Mesothelial cell of epicardium (in vitro differentiated cells): ENCODE measurements around the gene ADGRV1. TPM values are rescaled to one million over a fixed set of nuclear protein-coding genes. Genes with fewer than 3 reads are reported as not detected.

Source experiments
- DNase-seq, 2 experiments: peaks; one replicate each; pipeline ENCODE4 v3.0.0; 2021; ENCODE audit warnings: low spot score in 2 of 2; ENCODE audit not compliant: unreplicated experiment in 2 of 2
- H3K27ac Mint-ChIP-seq: 2 replicates; pipeline ENCODE4 v1.8.0; 2021; ENCODE audit warnings: mixed read lengths
- H3K27me3 Mint-ChIP-seq: 2 replicates; pipeline ENCODE4 v1.8.0; 2021; ENCODE audit warnings: low read depth, mixed read lengths
- H3K36me3 Mint-ChIP-seq: 2 replicates; pipeline ENCODE4 v1.8.0; 2021; ENCODE audit warnings: mixed read lengths
- H3K4me1 Mint-ChIP-seq: 2 replicates; pipeline ENCODE4 v1.8.0; 2021; ENCODE audit warnings: mixed read lengths
- H3K4me3 Mint-ChIP-seq: 2 replicates; pipeline ENCODE4 v1.8.0; 2021; ENCODE audit warnings: mild to moderate bottlenecking, moderate library complexity, mixed read lengths
- H3K9me3 Mint-ChIP-seq: 2 replicates; pipeline ENCODE4 v1.8.0; 2021; ENCODE audit warnings: mixed read lengths
- CTCF ChIP-seq: fragments of 200-600 bp; sonication (generic); IDR thresholded peaks from one replicate; pipeline ENCODE4 v1.5.0; 2021; ENCODE audit warnings: antibody characterized with exemption; ENCODE audit not compliant: unreplicated experiment
- total RNA-seq: library from RNA; stranded (reverse); gene quantifications from 3 replicates; pipeline ENCODE4 v1.2.1, GENCODE V29; 2021

The ADGRV1 gene
- total RNA-seq, 1 donor from 2014 or later: 25.4 TPM

- TF ChIP-seq CTCF: no peak
- Mint-ChIP-seq H3K27ac (no peak overlapping the region), H3K4me3 (no peak overlapping the region), H3K4me1 (peaks cover 4% of the 10 kb centered on the region), H3K36me3 (peaks cover 11% of the 10 kb centered on the region), H3K9me3 (peaks cover 28% of the 10 kb centered on the region), H3K27me3 (no peaks in the 10 kb centered on the region)
- DNase-seq: no peak
Observed at GRCh38 chr5:91016322-91016721, 457.7 kb downstream of the ADGRV1 start.

- Mint-ChIP-seq H3K4me1 (peaks cover 4% of the 10 kb centered on the region), H3K27ac (no peak overlapping the region), H3K9me3 (peaks cover 28% of the 10 kb centered on the region), H3K36me3 (peaks cover 11% of the 10 kb centered on the region), H3K27me3 (no peaks in the 10 kb centered on the region), H3K4me3 (no peak overlapping the region)
- no peak for TF ChIP-seq CTCF
- DNase-seq: no peak
Observed at GRCh38 chr5:91016954-91017700, 458.5 kb downstream of the ADGRV1 start.

- Mint-ChIP-seq H3K27ac (no peak overlapping the region), H3K4me3 (no peak overlapping the region), H3K4me1 (peaks cover 7% of the 10 kb centered on the region), H3K9me3 (peaks cover 24% of the 10 kb centered on the region), H3K27me3 (no peaks in the 10 kb centered on the region), H3K36me3 (peaks cover 11% of the 10 kb centered on the region)
- DNase-seq: no peak
- no peak for TF ChIP-seq CTCF
Observed at GRCh38 chr5:91018200-91018599, 459.6 kb downstream of the ADGRV1 start.

- H3K27me3 Mint-ChIP-seq: no peaks in the 10 kb centered on the region
- H3K9me3 Mint-ChIP-seq: peaks cover 18% of the 10 kb centered on the region
- DNase-seq: no peak
- no peak overlapping the region for H3K4me3 Mint-ChIP-seq
- no peak for TF ChIP-seq CTCF
- no peak overlapping the region for H3K27ac Mint-ChIP-seq
- peaks cover 11% of the 10 kb centered on the region for H3K36me3 Mint-ChIP-seq
- peaks cover 7% of the 10 kb centered on the region for H3K4me1 Mint-ChIP-seq
Observed at GRCh38 chr5:91018712-91019371, 460.2 kb downstream of the ADGRV1 start.

GRCh38 chr5:91020065-91020800 lies 461.6 kb downstream of the ADGRV1 start:
- Mint-ChIP-seq H3K4me1 (peaks cover 11% of the 10 kb centered on the region), H3K36me3 (peaks cover under 1% of the 10 kb centered on the region), H3K27ac (no peak overlapping the region), H3K9me3 (peaks cover 7% of the 10 kb centered on the region), H3K27me3 (no peaks in the 10 kb centered on the region), H3K4me3 (no peak overlapping the region)
- DNase-seq: no peak
- TF ChIP-seq CTCF: no peak
